Body of pancreas (tissue), 4 donors: ENCODE data around the gene PPP2R5C.

Experiments
- CTCF ChIP-seq, 7 experiments: fragments of 450-650 bp in 4 of 7; fragments of 200-600 bp in 3 of 7; sonication (generic) in 3 of 7; IDR thresholded peaks; one replicate each; pipeline ENCODE4 v1.5.1; 2016 to 2019; ENCODE audit warnings: antibody characterized with exemption in 7 of 7
- POLR2A ChIP-seq, 3 donors: fragments of 450-650 bp; IDR thresholded peaks; one replicate each; pipeline ENCODE4 v1.6.1; 2016; ENCODE audit warnings: antibody characterized with exemption in 3 of 3, mild to moderate bottlenecking in 2 of 3

GRCh38 chr14:101843665-101844064 is 82.2 kb downstream of the PPP2R5C start:
- peak in 3 of 7 experiments; percentile 28 to 41 (median 31) for TF ChIP-seq CTCF (IDR thresholded peaks at IDR 0.05)
- no peak for TF ChIP-seq POLR2A (IDR thresholded peaks at IDR 0.05)
